ENCODE measurements around the gene WDFY4.

- TF ChIP-seq CEBPB (IDR thresholded peaks at IDR 0.05): no peak
- no peak for TF ChIP-seq CHD4 (IDR thresholded peaks at IDR 0.05; ENCODE audit: borderline replicate concordance)
- no peak for TF ChIP-seq CTCF (IDR thresholded peaks at IDR 0.05)
- no peak for TF ChIP-seq CBX2 (IDR thresholded peaks at IDR 0.05; ENCODE audit: borderline replicate concordance, low read depth)
- TF ChIP-seq HOXA7 (CRISPR knock-in tag; IDR thresholded peaks at IDR 0.05): no peak
- no peak for TF ChIP-seq CHD2 (IDR thresholded peaks at IDR 0.05; ENCODE audit: low read length, partially characterized antibody)
These were observed 46.5 kb downstream of the WDFY4 start for GRCh38 chr10:48731141-48731540.
